Endothelial cell of umbilical vein (primary cell): ENCODE data around the gene DYNC2H1. TPM values are rescaled to one million over a fixed set of nuclear protein-coding genes. Genes with fewer than 3 reads are reported as not detected.

ENCODE experiments used
- BruUV-seq: library from RNA; stranded (reverse); fragments of 400-500 nt; replicated peaks from 2 replicates; lab custom pipeline; 2021; lab: Mats Ljungman, UMichigan
- CTCF ChIA-PET: fragments of 300-600, 350-600 bp; sonication (Branson Sonifier 250); formaldehyde crosslinking; loops from one replicate; lab custom pipeline; 2021; ENCODE audit warnings: antibody characterized with exemption, inconsistent platforms; lab: Charles Lee
- POLR2A ChIA-PET: fragments of 300-600, 350-600 bp; sonication (Branson Sonifier 250); formaldehyde crosslinking; loops from one replicate; lab custom pipeline; 2021; ENCODE audit warnings: antibody characterized with exemption, inconsistent platforms; lab: Charles Lee
- DNase-seq: peaks from one replicate; pipeline ENCODE4 v3.0.0-alpha.2; 2011; ENCODE audit warnings: low read depth, low spot score
- FAIRE-seq: peaks from 2 replicates; lab custom pipeline; 2011; peaks lifted over from hg19 to GRCh38; lab: Jason Lieb, UNC
- H2AFZ ChIP-seq: 2 replicates; pipeline ENCODE4 v1.6.0; 2012; ENCODE audit warnings: low read depth, low read length, control low read depth, inconsistent platforms
- H3K27ac ChIP-seq: 2 replicates; pipeline ENCODE4 v1.5.1; 2011; ENCODE audit warnings: low read depth, mild to moderate bottlenecking, control low read depth, low read length, moderate library complexity; ENCODE audit not compliant: insufficient read depth
- H3K27me3 ChIP-seq, 2 experiments: 2 replicates each; pipeline versions ENCODE4 v1.6.0 to v1.6.1; 2011; ENCODE audit warnings: low read length in 2 of 2, mixed read lengths in 1 of 2; ENCODE audit not compliant: control insufficient read depth in 2 of 2, insufficient read depth in 2 of 2
- H3K36me3 ChIP-seq, 2 experiments: 2 replicates in 1 of 2; 3 replicates in 1 of 2; pipeline ENCODE4 v1.5.1; 2011; ENCODE audit warnings: low read length in 2 of 2, mild to moderate bottlenecking in 1 of 2, moderate library complexity in 1 of 2; ENCODE audit not compliant: control insufficient read depth in 2 of 2, insufficient read depth in 2 of 2; ENCODE audit errors: extremely low read depth in 1 of 2
- H3K4me1 ChIP-seq: 3 replicates; pipeline ENCODE4 v1.5.1; 2011; ENCODE audit warnings: mild to moderate bottlenecking, low read length; ENCODE audit not compliant: control insufficient read depth, insufficient read depth; ENCODE audit errors: extremely low read depth
- H3K4me2 ChIP-seq: 2 replicates; pipeline ENCODE4 v1.6.1; 2011; ENCODE audit warnings: low read length, control low read depth, mixed read lengths; ENCODE audit not compliant: insufficient read depth
- H3K4me3 ChIP-seq, 3 experiments: fragments of 200-600 bp in 1 of 3; sonication (generic), shearing (Covaris generic) in 1 of 3; replicated peaks in 1 of 3; 2 replicates each; pipeline ENCODE4 v1.5.1; 2011 to 2016; ENCODE audit warnings: control low read depth in 3 of 3, low read length in 3 of 3, mild to moderate bottlenecking in 2 of 3, inconsistent platforms in 1 of 3, low read depth in 1 of 3, moderate library complexity in 1 of 3; ENCODE audit not compliant: insufficient read depth in 1 of 3
- H3K79me2 ChIP-seq: 2 replicates; pipeline ENCODE4 v1.6.0; 2012; ENCODE audit warnings: low read length, inconsistent platforms; ENCODE audit not compliant: control insufficient read depth, insufficient read depth
- H3K9ac ChIP-seq: replicated peaks from 2 replicates; pipeline ENCODE3; 2011; ENCODE audit warnings: low read length, control low read depth; ENCODE audit not compliant: insufficient read depth; ENCODE audit errors: extremely low read depth
- H3K9me1 ChIP-seq: replicated peaks from 3 replicates; pipeline ENCODE4 v1.6.0; 2011; ENCODE audit warnings: mild to moderate bottlenecking, low read length; ENCODE audit not compliant: control insufficient read depth, insufficient read depth; ENCODE audit errors: extremely low read depth
- H3K9me3 ChIP-seq: replicated peaks from 2 replicates; pipeline ENCODE4 v1.5.1; 2012; ENCODE audit warnings: low read length, inconsistent platforms; ENCODE audit not compliant: control insufficient read depth, insufficient read depth
- H4K20me1 ChIP-seq: replicated peaks from 2 replicates; pipeline ENCODE3; 2011; ENCODE audit warnings: mild to moderate bottlenecking, low read length; ENCODE audit not compliant: control insufficient read depth, insufficient read depth; ENCODE audit errors: extremely low read depth
- EZH2 ChIP-seq: IDR thresholded peaks from 2 replicates; pipeline ENCODE4 v1.6.1; 2012; ENCODE audit warnings: borderline replicate concordance, low read depth, mild to moderate bottlenecking, moderate library complexity, low read length, inconsistent platforms; ENCODE audit not compliant: severe bottlenecking
- FOS ChIP-seq: IDR thresholded peaks from 2 replicates; pipeline ENCODE4 v1.6.1; 2011; ENCODE audit warnings: mild to moderate bottlenecking, low read length, moderate library complexity, borderline replicate concordance; ENCODE audit not compliant: insufficient read depth
- GATA2 ChIP-seq: IDR thresholded peaks from 2 replicates; pipeline ENCODE4 v1.7.0; 2011; ENCODE audit warnings: low read depth, mild to moderate bottlenecking, moderate library complexity, mixed read lengths, low read length; ENCODE audit not compliant: insufficient read length, insufficient read depth
- JUN ChIP-seq: IDR thresholded peaks from 2 replicates; pipeline ENCODE4 v1.6.1; 2011; ENCODE audit warnings: borderline replicate concordance, low read depth; ENCODE audit not compliant: insufficient read length, insufficient read depth
- MYC ChIP-seq: IDR thresholded peaks from one replicate; pipeline ENCODE4 v1.6.1; 2011; ENCODE audit warnings: mild to moderate bottlenecking, low read depth, low read length
- POLR2A ChIP-seq: IDR thresholded peaks from 2 replicates; pipeline ENCODE4 v1.6.1; 2012; ENCODE audit warnings: low read depth, mild to moderate bottlenecking, control low read depth, low read length
- POLR2AphosphoS5 ChIP-seq: IDR thresholded peaks from 2 replicates; pipeline ENCODE4 v1.6.1; 2012; ENCODE audit warnings: low read depth, mild to moderate bottlenecking, control low read depth, low read length, moderate library complexity; ENCODE audit not compliant: insufficient read depth
- dilution Hi-C: fragments of 300-500 bp; cut with MboI; formaldehyde crosslinking; loops from one replicate; pipeline ENCODE4 v1.15.0; 2019; ENCODE audit warnings: low sequenced_read_pairs; ENCODE audit not compliant: extremely low pct_ligation_motif_present
- intact Hi-C: fragments of 100-400 bp; cut with micrococcal nuclease; formaldehyde crosslinking; loops from one replicate; pipeline ENCODE4 v1.10.0; 2022
- polyA plus RNA-seq, 4 experiments: library from polyadenylated mRNA; depleted of rRNA in 3 of 4; stranded (reverse) in 3 of 4; unstranded in 1 of 4; fragments of >200 nt; gene quantifications; 2 replicates each; pipeline versions ENCODE4 v1.2.1 to v1.2.3, GENCODE V29; 2011 to 2012; ENCODE audit warnings: missing spikeins in 1 of 4
- total RNA-seq: library from RNA; stranded (reverse); gene quantifications from 2 replicates; pipeline ENCODE4 v1.2.3, GENCODE V29; 2021
- TF ChIP-seq, protein P1 (sequence below), 2 donors: IDR thresholded peaks; 1 replicate in 1 of 2; 2 replicates in 1 of 2; pipeline ENCODE4 v1.5.1; 2011; ENCODE audit warnings: low read length in 2 of 2, mild to moderate bottlenecking in 2 of 2, moderate library complexity in 2 of 2, control low read depth in 1 of 2, inconsistent platforms in 1 of 2, low read depth in 1 of 2; ENCODE audit not compliant: insufficient read depth in 1 of 2; ENCODE audit errors: extremely low read depth in 1 of 2
- TF ChIP-seq, protein P2 (sequence below): IDR thresholded peaks from 2 replicates; pipeline ENCODE4 v1.6.1; 2011; ENCODE audit not compliant: insufficient read depth, insufficient read length

DYNC2H1 gene
- total and polyA plus RNA-seq, 2 donors (not counting 3 experiments of a cell fraction or from before 2014, with no cell fraction given) = 1.9 to 4.2 TPM

DNA sequence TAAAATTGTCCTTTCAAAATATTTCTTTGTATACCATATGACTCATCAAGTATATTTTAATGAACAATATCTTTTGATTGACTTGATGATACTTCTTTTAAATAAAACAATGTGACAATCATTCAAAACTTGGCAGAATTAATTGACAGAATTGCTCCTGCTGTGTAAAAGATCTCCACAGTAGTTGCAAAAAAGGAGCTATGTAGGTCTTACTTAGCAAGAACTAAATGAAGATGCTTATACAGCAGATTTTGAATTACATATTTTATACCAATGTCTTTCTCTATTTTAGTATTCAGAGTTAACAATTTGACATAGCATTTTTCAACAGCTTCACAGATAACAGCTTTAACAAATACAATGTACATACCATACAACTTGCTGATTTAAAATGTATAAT lies 144.9 kb downstream of the DYNC2H1 start:
- ChIA-PET POLR2A (no interaction called here), CTCF (interaction anchor here (1.9 to 5.4 kb wide), 2 partner anchors 71 to 347 kb away, joined by 5 to 36 read pairs; no protein-coding TSS in a partner anchor)
- DNase-seq = no peak
- Histone ChIP-seq H3K9me3 (no peaks in the 10 kb centered on the region), H3K27me3 (no peaks in the 10 kb centered on the region), H4K20me1 (no peaks in the 10 kb centered on the region), H3K79me2 (no peaks in the 10 kb centered on the region), H3K4me1 (no peaks in the 10 kb centered on the region), H3K9me1 (no peaks in the 10 kb centered on the region), H3K36me3 (no peaks in the 10 kb centered on the region), H3K27ac (no peak overlapping the region), H2AFZ (no peak overlapping the region), H3K4me2 (no peak overlapping the region), H3K9ac (no peak overlapping the region), H3K4me3 (no peak overlapping the region)
- FAIRE-seq = no peak
- TF ChIP-seq EZH2 (no peak), MYC (no peak), FOS (no peak), JUN (no peak), POLR2A (no peak), GATA2 (no peak), POLR2AphosphoS5 (no peak)
- TF ChIP-seq, protein P1, sequence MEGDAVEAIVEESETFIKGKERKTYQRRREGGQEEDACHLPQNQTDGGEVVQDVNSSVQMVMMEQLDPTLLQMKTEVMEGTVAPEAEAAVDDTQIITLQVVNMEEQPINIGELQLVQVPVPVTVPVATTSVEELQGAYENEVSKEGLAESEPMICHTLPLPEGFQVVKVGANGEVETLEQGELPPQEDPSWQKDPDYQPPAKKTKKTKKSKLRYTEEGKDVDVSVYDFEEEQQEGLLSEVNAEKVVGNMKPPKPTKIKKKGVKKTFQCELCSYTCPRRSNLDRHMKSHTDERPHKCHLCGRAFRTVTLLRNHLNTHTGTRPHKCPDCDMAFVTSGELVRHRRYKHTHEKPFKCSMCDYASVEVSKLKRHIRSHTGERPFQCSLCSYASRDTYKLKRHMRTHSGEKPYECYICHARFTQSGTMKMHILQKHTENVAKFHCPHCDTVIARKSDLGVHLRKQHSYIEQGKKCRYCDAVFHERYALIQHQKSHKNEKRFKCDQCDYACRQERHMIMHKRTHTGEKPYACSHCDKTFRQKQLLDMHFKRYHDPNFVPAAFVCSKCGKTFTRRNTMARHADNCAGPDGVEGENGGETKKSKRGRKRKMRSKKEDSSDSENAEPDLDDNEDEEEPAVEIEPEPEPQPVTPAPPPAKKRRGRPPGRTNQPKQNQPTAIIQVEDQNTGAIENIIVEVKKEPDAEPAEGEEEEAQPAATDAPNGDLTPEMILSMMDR (IDR thresholded peaks at IDR 0.05; ENCODE audit: extremely low read depth in 1 of 2, insufficient read depth in 1 of 2, low read depth in 1 of 2, low read length in 2 of 2) = no peak
- TF ChIP-seq, protein P2, sequence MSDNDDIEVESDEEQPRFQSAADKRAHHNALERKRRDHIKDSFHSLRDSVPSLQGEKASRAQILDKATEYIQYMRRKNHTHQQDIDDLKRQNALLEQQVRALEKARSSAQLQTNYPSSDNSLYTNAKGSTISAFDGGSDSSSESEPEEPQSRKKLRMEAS = no peak
- BruUV-seq = no TSS peak
- intact Hi-C loops = no loop called here
- dilution Hi-C loops = no loop called here
